Esophagus muscularis mucosa (tissue), 4 donors: ENCODE measurements around the gene CBFA2T3.

ENCODE experiments used
- CTCF ChIP-seq, 3 experiments: fragments of 200-600 bp in 2 of 3; fragments of 450-650 bp in 1 of 3; sonication (generic) in 2 of 3; IDR thresholded peaks; one replicate each; pipeline ENCODE4 v1.5.1; 2017 to 2019; ENCODE audit warnings: antibody characterized with exemption in 3 of 3, mild to moderate bottlenecking in 2 of 3, moderate library complexity in 1 of 3
- EP300 ChIP-seq: sonication (generic); formaldehyde crosslinking; IDR thresholded peaks from one replicate; pipeline ENCODE4 v1.6.1; 2017; ENCODE audit warnings: antibody characterized with exemption
- POLR2A ChIP-seq: fragments of 450-650 bp; IDR thresholded peaks from one replicate; pipeline ENCODE4 v1.6.1; 2017; ENCODE audit warnings: antibody characterized with exemption, moderate library complexity, mild to moderate bottlenecking, low read depth
- POLR2AphosphoS5 ChIP-seq, 2 donors: sonication (generic); formaldehyde crosslinking; IDR thresholded peaks; one replicate each; pipeline ENCODE4 v1.6.1; 2017; ENCODE audit warnings: antibody characterized with exemption in 2 of 2

GRCh38 chr16:89025636-89026035, 48.6 kb upstream of the CBFA2T3 start:
- TF ChIP-seq CTCF (IDR thresholded peaks at IDR 0.05) (no peak), POLR2A (no peak), EP300 (no peak), POLR2AphosphoS5 (IDR thresholded peaks at IDR 0.05) (no peak)
